Endothelial cell (in vitro differentiated cells): ENCODE data around the gene FRMD6. TPM values are rescaled to one million over a fixed set of nuclear protein-coding genes. Genes with fewer than 3 reads are reported as not detected.

Experiments
- DNase-seq: peaks from one replicate; pipeline ENCODE4 v3.0.0; 2021; ENCODE audit warnings: low spot score
- H3K27ac Mint-ChIP-seq: one replicate; pipeline ENCODE4 v1.8.0; 2021; ENCODE audit warnings: mixed read lengths, inconsistent platforms; ENCODE audit not compliant: unreplicated experiment
- H3K27me3 Mint-ChIP-seq: one replicate; pipeline ENCODE4 v1.8.0; 2021; ENCODE audit warnings: mild to moderate bottlenecking, moderate library complexity, mixed read lengths, inconsistent platforms; ENCODE audit not compliant: unreplicated experiment
- H3K36me3 Mint-ChIP-seq: one replicate; pipeline ENCODE4 v1.8.0; 2021; ENCODE audit warnings: mild to moderate bottlenecking, low read depth, mixed read lengths, inconsistent platforms; ENCODE audit not compliant: unreplicated experiment
- H3K4me1 Mint-ChIP-seq: one replicate; pipeline ENCODE4 v1.8.0; 2021; ENCODE audit warnings: mild to moderate bottlenecking, mixed read lengths, inconsistent platforms; ENCODE audit not compliant: unreplicated experiment
- H3K4me3 Mint-ChIP-seq: one replicate; pipeline ENCODE4 v1.8.0; 2021; ENCODE audit warnings: mild to moderate bottlenecking, mixed read lengths, inconsistent platforms; ENCODE audit not compliant: unreplicated experiment
- H3K9me3 Mint-ChIP-seq: one replicate; pipeline ENCODE4 v1.8.0; 2021; ENCODE audit warnings: mixed read lengths, inconsistent platforms; ENCODE audit not compliant: unreplicated experiment
- total RNA-seq: library from RNA; stranded (reverse); fragmentation: NEBNext Ultra II Directional; extraction: Animal tissue kit (Norgen Biotek cat#: 25700); gene quantifications from one replicate; pipeline ENCODE4 v1.2.1, GENCODE V29; 2021; ENCODE audit not compliant: unreplicated experiment
- TF ChIP-seq, protein P1 (sequence below): fragments of 200-600 bp; sonication (generic); IDR thresholded peaks from one replicate; pipeline ENCODE4 v1.5.0; 2021; ENCODE audit warnings: antibody characterized with exemption; ENCODE audit not compliant: unreplicated experiment

FRMD6 gene
- total RNA-seq, 1 donor from 2014 or later: 45.3 TPM

DNA sequence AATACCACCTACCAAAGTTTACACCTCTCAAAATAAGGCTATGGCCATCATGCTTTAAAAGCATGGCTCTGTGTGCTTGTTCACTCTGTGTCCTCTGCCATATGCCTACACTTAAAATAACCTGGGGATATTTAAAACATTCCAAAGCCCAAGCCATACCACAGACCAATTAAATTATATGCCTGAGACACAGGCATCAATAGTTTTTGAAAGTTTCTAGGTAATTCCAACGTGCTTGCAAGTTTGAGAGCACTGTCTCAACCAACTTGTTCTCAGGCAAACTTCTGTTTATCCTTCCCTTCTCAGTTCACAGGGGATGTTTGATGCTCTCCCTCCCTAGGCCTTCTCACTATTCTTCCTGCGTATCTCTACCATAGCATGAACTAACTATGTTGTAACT, 3.4 kb upstream of the FRMD6 start:
- Mint-ChIP-seq H3K4me1 (peaks cover 5% of the 10 kb centered on the region), H3K9me3 (no peaks in the 10 kb centered on the region), H3K27me3 (peaks cover 9% of the 10 kb centered on the region), H3K36me3 (no peaks in the 10 kb centered on the region), H3K27ac (no peak overlapping the region), H3K4me3 (no peak overlapping the region)
- DNase-seq: no peak
- TF ChIP-seq, protein P1, sequence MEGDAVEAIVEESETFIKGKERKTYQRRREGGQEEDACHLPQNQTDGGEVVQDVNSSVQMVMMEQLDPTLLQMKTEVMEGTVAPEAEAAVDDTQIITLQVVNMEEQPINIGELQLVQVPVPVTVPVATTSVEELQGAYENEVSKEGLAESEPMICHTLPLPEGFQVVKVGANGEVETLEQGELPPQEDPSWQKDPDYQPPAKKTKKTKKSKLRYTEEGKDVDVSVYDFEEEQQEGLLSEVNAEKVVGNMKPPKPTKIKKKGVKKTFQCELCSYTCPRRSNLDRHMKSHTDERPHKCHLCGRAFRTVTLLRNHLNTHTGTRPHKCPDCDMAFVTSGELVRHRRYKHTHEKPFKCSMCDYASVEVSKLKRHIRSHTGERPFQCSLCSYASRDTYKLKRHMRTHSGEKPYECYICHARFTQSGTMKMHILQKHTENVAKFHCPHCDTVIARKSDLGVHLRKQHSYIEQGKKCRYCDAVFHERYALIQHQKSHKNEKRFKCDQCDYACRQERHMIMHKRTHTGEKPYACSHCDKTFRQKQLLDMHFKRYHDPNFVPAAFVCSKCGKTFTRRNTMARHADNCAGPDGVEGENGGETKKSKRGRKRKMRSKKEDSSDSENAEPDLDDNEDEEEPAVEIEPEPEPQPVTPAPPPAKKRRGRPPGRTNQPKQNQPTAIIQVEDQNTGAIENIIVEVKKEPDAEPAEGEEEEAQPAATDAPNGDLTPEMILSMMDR: no peak

DNA sequence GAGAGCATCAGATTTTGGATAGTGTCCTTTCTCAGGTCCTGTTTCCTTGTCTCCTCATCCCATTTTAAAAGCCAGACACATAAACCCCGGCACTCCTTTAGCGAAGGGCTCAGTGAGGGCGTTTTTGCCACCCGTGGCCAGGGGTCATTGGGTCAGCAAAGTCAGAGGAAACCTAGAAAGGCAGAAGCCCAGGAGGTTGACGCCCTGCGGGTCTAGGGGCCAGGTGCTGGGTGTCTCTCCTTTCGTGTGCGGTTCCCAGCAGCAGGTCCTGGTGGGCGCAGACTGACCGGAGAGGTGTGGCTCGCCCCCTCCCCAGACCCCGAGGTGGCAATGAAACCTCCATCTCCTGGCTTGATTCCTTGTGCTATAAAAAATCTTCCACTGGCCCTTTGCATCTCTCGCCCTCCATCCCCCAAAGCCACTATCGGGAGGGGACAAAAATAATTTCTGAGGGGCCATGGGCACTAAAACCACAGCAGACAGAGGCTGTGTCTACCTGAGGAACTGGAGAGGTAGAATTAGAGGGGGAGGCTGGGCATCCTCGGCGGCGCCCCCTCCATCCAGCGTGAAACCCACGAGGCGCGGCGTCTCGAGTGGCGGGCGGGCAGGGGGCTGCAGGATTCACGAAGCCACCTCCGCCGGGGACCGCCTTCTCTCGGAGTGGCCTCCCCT, 858 bp upstream of the FRMD6 start:
- Mint-ChIP-seq H3K36me3 (no peaks in the 10 kb centered on the region), H3K27me3 (peaks cover 9% of the 10 kb centered on the region), H3K4me3 (peak overlapping the region; percentile 94), H3K9me3 (no peaks in the 10 kb centered on the region), H3K27ac (peak overlapping the region; percentile 64), H3K4me1 (peaks cover 22% of the 10 kb centered on the region)
- peak; percentile 15 for DNase-seq
- TF ChIP-seq, protein P1: no peak

DNA sequence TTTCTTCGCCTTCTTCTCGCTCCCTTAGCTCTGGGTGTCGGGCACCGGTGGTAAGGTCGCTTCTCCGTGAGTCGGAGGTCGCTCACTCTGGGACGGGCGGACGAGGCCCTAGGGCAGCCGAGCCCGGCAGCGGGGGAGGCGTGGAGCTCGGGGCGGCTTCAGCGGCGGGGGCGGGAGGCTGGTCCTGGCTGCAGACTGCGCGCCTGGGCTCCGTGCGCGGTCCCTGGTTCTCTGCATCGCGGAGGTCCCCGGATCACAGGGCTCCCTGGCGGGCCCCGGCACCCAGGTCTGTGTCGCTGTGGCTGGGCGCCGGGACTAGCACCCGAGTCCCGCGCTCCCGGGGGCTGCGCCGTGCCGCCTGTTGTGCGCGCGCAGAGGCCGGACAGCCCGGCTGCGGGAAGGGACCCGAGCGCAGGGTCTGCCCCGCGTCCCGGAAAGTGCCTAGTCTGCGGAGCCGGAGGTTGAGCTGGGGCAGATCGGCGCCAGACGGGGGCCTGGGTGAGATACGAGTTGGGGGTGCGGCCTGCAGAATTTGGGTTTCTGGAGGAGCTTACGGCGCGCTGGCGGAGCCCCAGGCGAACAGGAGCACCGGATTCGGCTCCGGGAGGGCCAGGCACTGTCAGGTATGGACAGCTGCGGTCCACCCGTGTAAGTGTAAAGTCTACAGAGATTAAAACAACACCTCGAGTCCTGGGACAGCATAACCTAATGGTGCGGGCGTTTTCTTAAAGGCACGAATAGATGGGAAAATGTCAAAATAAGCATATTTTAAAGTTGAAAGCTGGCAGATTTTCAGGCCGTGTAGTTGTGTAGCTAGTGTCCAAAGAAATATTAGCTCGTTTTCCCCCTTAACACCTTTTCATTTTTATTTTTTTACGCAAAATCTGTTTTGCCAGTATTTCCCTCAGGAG, 713 bp downstream of the FRMD6 start:
- TF ChIP-seq, protein P1: peak; percentile 43
- Mint-ChIP-seq H3K4me3 (peak overlapping the region; percentile 97), H3K9me3 (no peaks in the 10 kb centered on the region), H3K36me3 (no peaks in the 10 kb centered on the region), H3K4me1 (peaks cover 25% of the 10 kb centered on the region), H3K27ac (peak overlapping the region; percentile 98), H3K27me3 (peaks cover 9% of the 10 kb centered on the region)
- peak; percentile 56 for DNase-seq

DNA sequence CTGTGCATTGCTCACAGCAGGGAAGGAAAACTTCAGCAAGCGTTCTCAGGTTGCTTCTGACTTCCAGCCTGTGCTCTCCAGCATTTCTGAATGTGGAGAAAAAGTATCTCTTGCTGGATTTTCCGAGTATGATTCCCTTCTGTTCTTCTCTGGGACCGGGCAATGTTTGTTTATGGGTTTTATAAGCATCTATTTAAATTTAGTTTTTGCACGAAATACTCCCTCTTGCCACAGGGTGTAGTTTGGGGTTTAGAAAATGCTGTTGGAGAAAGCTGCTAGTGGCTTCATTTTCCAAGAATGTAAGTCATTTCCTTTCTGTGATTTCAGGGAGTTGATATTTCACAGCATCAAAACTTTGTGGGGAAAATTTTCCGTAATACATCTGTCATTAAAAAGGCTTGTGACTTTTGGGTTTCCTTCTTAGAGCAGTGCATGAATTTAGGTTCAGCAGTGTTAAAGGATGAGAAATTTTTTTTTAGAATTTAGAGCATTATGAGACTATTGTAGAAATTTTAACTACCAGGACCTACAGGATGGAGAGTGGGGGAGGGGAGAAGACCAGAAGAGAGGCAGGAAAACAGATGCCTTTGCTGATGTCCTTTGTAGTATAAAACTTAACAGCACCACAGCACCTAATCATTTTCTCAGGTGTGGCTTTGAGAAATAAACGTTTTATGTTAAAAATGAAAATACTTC, 1.5 kb downstream of the FRMD6 start:
- peaks cover 25% of the 10 kb centered on the region for H3K4me1 Mint-ChIP-seq
- H3K36me3 Mint-ChIP-seq: no peaks in the 10 kb centered on the region
- peak; percentile 21 for DNase-seq
- H3K27ac Mint-ChIP-seq: peak overlapping the region; percentile 98
- H3K27me3 Mint-ChIP-seq: peaks cover 9% of the 10 kb centered on the region
- TF ChIP-seq, protein P1: peak; percentile 46
- peak overlapping the region; percentile 97 for H3K4me3 Mint-ChIP-seq
- H3K9me3 Mint-ChIP-seq: no peaks in the 10 kb centered on the region
